ENCODE data around the gene P3H3. TPM values are rescaled to one million over a fixed set of nuclear protein-coding genes. Genes with fewer than 3 reads are reported as not detected.

P3H3 gene
- total and polyA plus RNA-seq, 2 donors (not counting 3 experiments of a cell fraction or from before 2014, with no cell fraction given) = 75.9 to 76.5 TPM

DNA sequence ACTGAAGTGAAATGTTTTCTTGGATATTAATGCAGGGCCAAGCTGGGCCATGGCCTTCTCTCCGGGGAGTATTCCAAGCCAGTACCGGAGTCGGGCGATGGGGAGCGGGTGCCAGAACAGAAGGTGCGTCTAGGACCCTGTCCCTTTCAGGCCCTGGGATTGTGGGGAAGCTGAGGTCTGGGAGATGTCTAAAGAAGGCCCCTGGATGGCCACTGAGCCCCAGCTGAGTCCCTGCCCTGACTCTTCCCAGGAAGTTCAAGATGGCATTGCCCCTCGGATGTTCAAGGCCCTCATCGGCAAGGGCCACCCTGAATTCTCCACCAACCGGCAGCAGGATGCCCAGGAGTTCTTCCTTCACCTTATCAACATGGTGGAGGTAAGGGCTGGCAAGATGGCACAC lies 31.9 kb downstream of the P3H3 start:
- H3K9me3 ChIP-seq (replicated peaks; ENCODE audit: control insufficient read depth, insufficient read depth, low read length) = no peaks in the 10 kb centered on the region
- H3K27me3 ChIP-seq (ENCODE audit: control insufficient read depth in 2 of 2, insufficient read depth in 2 of 2, low read length in 2 of 2) = no peaks in the 10 kb centered on the region
- H3K36me3 ChIP-seq (ENCODE audit: control insufficient read depth in 2 of 2, extremely low read depth in 1 of 2, insufficient read depth in 2 of 2, low read length in 2 of 2) = peaks cover 18 to 68% of the 10 kb centered on the region in 2 experiments
- H3K79me2 ChIP-seq (ENCODE audit: control insufficient read depth, insufficient read depth, low read length) = peaks cover under 1% of the 10 kb centered on the region
- FAIRE-seq (no peak), DNase-seq (ENCODE audit: low read depth, low spot score) (no peak)
- no peak overlapping the region for H3K27ac ChIP-seq (ENCODE audit: insufficient read depth, low read depth, low read length)
- POLR2A ChIA-PET = no interaction called here
- no TSS peak for BruUV-seq (replicated peaks)
- H3K4me3 ChIP-seq (replicated peaks in 1 of 3; ENCODE audit: insufficient read depth in 1 of 3, low read depth in 1 of 3, low read length in 3 of 3) = no peak overlapping the region
- CTCF ChIA-PET = interaction anchor here (1.9 kb wide), 1 partner anchor 9 kb away, joined by 7 read pairs; no protein-coding TSS in a partner anchor
- no peak overlapping the region for H3K4me2 ChIP-seq (ENCODE audit: insufficient read depth, low read length)
- TF ChIP-seq, protein P1, sequence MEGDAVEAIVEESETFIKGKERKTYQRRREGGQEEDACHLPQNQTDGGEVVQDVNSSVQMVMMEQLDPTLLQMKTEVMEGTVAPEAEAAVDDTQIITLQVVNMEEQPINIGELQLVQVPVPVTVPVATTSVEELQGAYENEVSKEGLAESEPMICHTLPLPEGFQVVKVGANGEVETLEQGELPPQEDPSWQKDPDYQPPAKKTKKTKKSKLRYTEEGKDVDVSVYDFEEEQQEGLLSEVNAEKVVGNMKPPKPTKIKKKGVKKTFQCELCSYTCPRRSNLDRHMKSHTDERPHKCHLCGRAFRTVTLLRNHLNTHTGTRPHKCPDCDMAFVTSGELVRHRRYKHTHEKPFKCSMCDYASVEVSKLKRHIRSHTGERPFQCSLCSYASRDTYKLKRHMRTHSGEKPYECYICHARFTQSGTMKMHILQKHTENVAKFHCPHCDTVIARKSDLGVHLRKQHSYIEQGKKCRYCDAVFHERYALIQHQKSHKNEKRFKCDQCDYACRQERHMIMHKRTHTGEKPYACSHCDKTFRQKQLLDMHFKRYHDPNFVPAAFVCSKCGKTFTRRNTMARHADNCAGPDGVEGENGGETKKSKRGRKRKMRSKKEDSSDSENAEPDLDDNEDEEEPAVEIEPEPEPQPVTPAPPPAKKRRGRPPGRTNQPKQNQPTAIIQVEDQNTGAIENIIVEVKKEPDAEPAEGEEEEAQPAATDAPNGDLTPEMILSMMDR (IDR thresholded peaks at IDR 0.05; ENCODE audit: extremely low read depth in 1 of 2, insufficient read depth in 1 of 2, low read depth in 1 of 2, low read length in 2 of 2) = no peak
- TF ChIP-seq MYC (IDR thresholded peaks at IDR 0.05; ENCODE audit: low read depth, low read length) (no peak), POLR2AphosphoS5 (IDR thresholded peaks at IDR 0.05; ENCODE audit: insufficient read depth, low read depth, low read length) (no peak), EZH2 (IDR thresholded peaks at IDR 0.05; ENCODE audit: borderline replicate concordance, low read depth, low read length, severe bottlenecking) (no peak), POLR2A (IDR thresholded peaks at IDR 0.05; ENCODE audit: low read depth, low read length) (no peak)
- TF ChIP-seq, protein P2, sequence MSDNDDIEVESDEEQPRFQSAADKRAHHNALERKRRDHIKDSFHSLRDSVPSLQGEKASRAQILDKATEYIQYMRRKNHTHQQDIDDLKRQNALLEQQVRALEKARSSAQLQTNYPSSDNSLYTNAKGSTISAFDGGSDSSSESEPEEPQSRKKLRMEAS (IDR thresholded peaks at IDR 0.05; ENCODE audit: insufficient read depth, insufficient read length) = no peak
- dilution Hi-C loops (cut with MboI; ENCODE audit: extremely low pct_ligation_motif_present, low sequenced_read_pairs) = no loop called here
- no peaks in the 10 kb centered on the region for H4K20me1 ChIP-seq (replicated peaks; ENCODE audit: control insufficient read depth, extremely low read depth, insufficient read depth, low read length)
- intact Hi-C loops (cut with micrococcal nuclease) = no loop called here
- no peaks in the 10 kb centered on the region for H3K9me1 ChIP-seq (replicated peaks; ENCODE audit: control insufficient read depth, extremely low read depth, insufficient read depth, low read length)
- no peak overlapping the region for H3K9ac ChIP-seq (replicated peaks; ENCODE audit: extremely low read depth, insufficient read depth, low read length)
- H3K4me1 ChIP-seq (ENCODE audit: control insufficient read depth, extremely low read depth, insufficient read depth, low read length) = no peaks in the 10 kb centered on the region
- H2AFZ ChIP-seq (ENCODE audit: low read depth, low read length) = no peak overlapping the region

DNA sequence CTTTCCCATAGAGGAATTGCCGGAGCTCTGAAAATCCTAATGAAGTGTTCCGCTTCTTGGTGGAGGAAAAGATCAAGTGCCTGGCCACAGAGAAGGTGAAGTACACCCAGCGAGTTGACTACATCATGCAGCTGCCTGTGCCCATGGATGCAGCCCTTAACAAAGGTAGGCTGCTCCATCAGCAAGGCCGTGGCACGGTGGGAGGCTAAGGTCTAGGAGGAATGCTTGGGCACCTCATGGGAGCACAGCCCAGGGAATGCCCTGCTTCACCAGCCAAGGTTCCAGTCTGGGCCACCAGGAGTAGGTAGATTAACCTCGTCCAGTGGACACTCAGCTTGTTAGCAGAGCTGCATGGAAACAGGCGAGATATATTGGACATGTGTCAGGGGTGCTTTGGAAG lies 32.7 kb downstream of the P3H3 start:
- BruUV-seq (replicated peaks) = no TSS peak
- FAIRE-seq (no peak), DNase-seq (ENCODE audit: low read depth, low spot score) (no peak)
- CTCF ChIA-PET = interaction anchor here (1.0 to 1.9 kb wide), 3 partner anchors 8 to 11 kb away, joined by 4 to 7 read pairs (median 5); partner anchors contain the start of gene SPSB2
- TF ChIP-seq MYC (IDR thresholded peaks at IDR 0.05; ENCODE audit: low read depth, low read length) = no peak
- no peak for TF ChIP-seq EZH2 (IDR thresholded peaks at IDR 0.05; ENCODE audit: borderline replicate concordance, low read depth, low read length, severe bottlenecking)
- TF ChIP-seq FOS (IDR thresholded peaks at IDR 0.05; ENCODE audit: borderline replicate concordance, insufficient read depth, low read length) = no peak
- TF ChIP-seq, protein P1 (IDR thresholded peaks at IDR 0.05; ENCODE audit: extremely low read depth in 1 of 2, insufficient read depth in 1 of 2, low read depth in 1 of 2, low read length in 2 of 2) = no peak
- no peak for TF ChIP-seq POLR2AphosphoS5 (IDR thresholded peaks at IDR 0.05; ENCODE audit: insufficient read depth, low read depth, low read length)
- no peak for TF ChIP-seq JUN (IDR thresholded peaks at IDR 0.05; ENCODE audit: borderline replicate concordance, insufficient read depth, insufficient read length, low read depth)
- no peak for TF ChIP-seq POLR2A (IDR thresholded peaks at IDR 0.05; ENCODE audit: low read depth, low read length)
- Histone ChIP-seq H3K4me1 (ENCODE audit: control insufficient read depth, extremely low read depth, insufficient read depth, low read length) (no peaks in the 10 kb centered on the region), H3K9ac (replicated peaks; ENCODE audit: extremely low read depth, insufficient read depth, low read length) (no peak overlapping the region), H3K36me3 (ENCODE audit: control insufficient read depth in 2 of 2, extremely low read depth in 1 of 2, insufficient read depth in 2 of 2, low read length in 2 of 2) (peaks cover 15 to 69% of the 10 kb centered on the region in 2 experiments), H3K9me3 (replicated peaks; ENCODE audit: control insufficient read depth, insufficient read depth, low read length) (no peaks in the 10 kb centered on the region), H3K79me2 (ENCODE audit: control insufficient read depth, insufficient read depth, low read length) (no peaks in the 10 kb centered on the region), H3K27me3 (ENCODE audit: control insufficient read depth in 2 of 2, insufficient read depth in 2 of 2, low read length in 2 of 2) (no peaks in the 10 kb centered on the region), H3K27ac (ENCODE audit: insufficient read depth, low read depth, low read length) (no peak overlapping the region), H3K4me2 (ENCODE audit: insufficient read depth, low read length) (no peak overlapping the region), H4K20me1 (replicated peaks; ENCODE audit: control insufficient read depth, extremely low read depth, insufficient read depth, low read length) (no peaks in the 10 kb centered on the region), H3K9me1 (replicated peaks; ENCODE audit: control insufficient read depth, extremely low read depth, insufficient read depth, low read length) (no peaks in the 10 kb centered on the region), H3K4me3 (replicated peaks in 1 of 3; ENCODE audit: insufficient read depth in 1 of 3, low read depth in 1 of 3, low read length in 3 of 3) (no peak overlapping the region), H2AFZ (ENCODE audit: low read depth, low read length) (no peak overlapping the region)
- POLR2A ChIA-PET = no interaction called here
- intact Hi-C loops (cut with micrococcal nuclease) = no loop called here
- dilution Hi-C loops (cut with MboI; ENCODE audit: extremely low pct_ligation_motif_present, low sequenced_read_pairs) = no loop called here

All from endothelial cell of umbilical vein (primary cell).